Glutamatergic neuron (in vitro differentiated cells): Measurements from ENCODE around the gene RNF208. TPM values are rescaled to one million over a fixed set of nuclear protein-coding genes. Genes with fewer than 3 reads are reported as not detected.

Experiments used
- DNase-seq: peaks from one replicate; pipeline ENCODE4 v3.0.0; 2022
- H3K27ac Mint-ChIP-seq: one replicate; pipeline ENCODE4 v1.8.0; 2020; ENCODE audit warnings: mild to moderate bottlenecking, mixed read lengths, inconsistent platforms; ENCODE audit not compliant: unreplicated experiment
- H3K27me3 Mint-ChIP-seq: one replicate; pipeline ENCODE4 v1.8.0; 2020; ENCODE audit warnings: mild to moderate bottlenecking, moderate library complexity, mixed read lengths, inconsistent platforms; ENCODE audit not compliant: unreplicated experiment
- H3K36me3 Mint-ChIP-seq: one replicate; pipeline ENCODE4 v1.8.0; 2020; ENCODE audit warnings: mild to moderate bottlenecking, mixed read lengths, inconsistent platforms; ENCODE audit not compliant: unreplicated experiment
- H3K4me1 Mint-ChIP-seq: one replicate; pipeline ENCODE4 v1.8.0; 2020; ENCODE audit warnings: mild to moderate bottlenecking, low read depth, mixed read lengths, inconsistent platforms; ENCODE audit not compliant: unreplicated experiment
- H3K4me3 Mint-ChIP-seq: one replicate; pipeline ENCODE4 v1.8.0; 2020; ENCODE audit warnings: mild to moderate bottlenecking, mixed read lengths, inconsistent platforms; ENCODE audit not compliant: unreplicated experiment
- H3K9me3 Mint-ChIP-seq: one replicate; pipeline ENCODE4 v1.8.0; 2020; ENCODE audit warnings: mild to moderate bottlenecking, moderate library complexity, mixed read lengths, inconsistent platforms; ENCODE audit not compliant: unreplicated experiment
- total RNA-seq: library from RNA; stranded (reverse); fragmentation: NEBNext Ultra II Directional; extraction: Animal tissue kit (Norgen Biotek cat#: 25700); gene quantifications from one replicate; pipeline ENCODE4 v1.2.1, GENCODE V29; 2021; ENCODE audit not compliant: unreplicated experiment
- TF ChIP-seq, protein P1 (sequence below): fragments of 200-600 bp; sonication (generic); IDR thresholded peaks from one replicate; pipeline ENCODE4 v1.5.0; 2021; ENCODE audit not compliant: partially characterized antibody, unreplicated experiment

The RNF208 gene
- total RNA-seq, 1 donor from 2014 or later, result 24.8 TPM

DNA sequence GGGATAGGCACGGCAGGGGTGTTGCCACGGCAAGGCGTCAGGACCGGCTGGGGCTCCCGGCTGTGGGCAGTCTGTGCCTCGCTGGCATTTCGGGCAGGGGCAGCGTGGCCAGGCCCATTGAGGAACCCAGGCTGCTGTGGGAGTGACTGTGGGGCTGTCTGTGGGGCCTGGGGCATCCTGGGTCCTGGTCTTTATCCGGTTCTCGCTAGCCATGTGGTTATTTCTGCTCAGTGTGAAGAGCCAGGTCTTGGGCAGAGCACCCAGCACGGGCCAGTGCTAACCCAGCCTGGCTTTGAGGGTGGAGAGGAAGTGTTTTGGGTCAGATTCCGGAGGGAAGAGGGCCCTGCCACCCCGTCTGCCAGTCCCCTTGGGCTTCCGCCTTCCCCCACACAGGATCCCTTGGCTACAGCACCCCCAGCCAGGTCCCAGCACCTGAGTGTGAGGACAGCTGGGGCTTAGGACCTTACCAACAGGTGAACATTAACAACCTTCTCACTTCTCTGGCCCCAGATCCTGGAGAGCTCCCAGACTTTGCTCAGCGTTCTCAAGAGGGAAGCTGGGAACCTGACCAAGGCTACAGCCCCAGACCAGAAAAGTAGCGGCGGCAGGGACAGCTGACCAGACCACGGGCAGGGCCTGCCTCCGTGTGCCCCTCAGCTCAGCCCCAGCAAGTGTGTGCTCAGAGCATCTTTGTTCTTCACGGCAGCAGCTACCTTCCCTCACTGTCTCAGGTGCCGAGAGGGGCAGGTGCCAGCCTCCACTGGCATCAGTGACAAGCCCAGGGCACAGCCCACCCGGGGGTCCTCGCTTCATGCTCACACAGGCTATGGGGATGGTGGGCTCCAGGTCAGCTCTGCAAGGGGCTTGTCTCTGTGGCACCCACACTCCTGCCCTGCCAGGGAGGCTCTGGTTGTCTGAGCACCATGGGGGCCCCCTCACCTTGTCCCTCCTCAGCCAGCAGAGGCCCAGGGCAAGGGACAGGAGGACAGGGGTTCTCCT lies 32.4 kb downstream of the RNF208 start:
- Mint-ChIP-seq H3K4me3 (peak overlapping the region; percentile 96), H3K27ac (peak overlapping the region; percentile 85), H3K9me3 (peaks cover 10% of the 10 kb centered on the region), H3K36me3 (no peaks in the 10 kb centered on the region), H3K4me1 (peaks cover 4% of the 10 kb centered on the region), H3K27me3 (peaks cover 2% of the 10 kb centered on the region)
- DNase-seq, result no peak
- TF ChIP-seq, protein P1, sequence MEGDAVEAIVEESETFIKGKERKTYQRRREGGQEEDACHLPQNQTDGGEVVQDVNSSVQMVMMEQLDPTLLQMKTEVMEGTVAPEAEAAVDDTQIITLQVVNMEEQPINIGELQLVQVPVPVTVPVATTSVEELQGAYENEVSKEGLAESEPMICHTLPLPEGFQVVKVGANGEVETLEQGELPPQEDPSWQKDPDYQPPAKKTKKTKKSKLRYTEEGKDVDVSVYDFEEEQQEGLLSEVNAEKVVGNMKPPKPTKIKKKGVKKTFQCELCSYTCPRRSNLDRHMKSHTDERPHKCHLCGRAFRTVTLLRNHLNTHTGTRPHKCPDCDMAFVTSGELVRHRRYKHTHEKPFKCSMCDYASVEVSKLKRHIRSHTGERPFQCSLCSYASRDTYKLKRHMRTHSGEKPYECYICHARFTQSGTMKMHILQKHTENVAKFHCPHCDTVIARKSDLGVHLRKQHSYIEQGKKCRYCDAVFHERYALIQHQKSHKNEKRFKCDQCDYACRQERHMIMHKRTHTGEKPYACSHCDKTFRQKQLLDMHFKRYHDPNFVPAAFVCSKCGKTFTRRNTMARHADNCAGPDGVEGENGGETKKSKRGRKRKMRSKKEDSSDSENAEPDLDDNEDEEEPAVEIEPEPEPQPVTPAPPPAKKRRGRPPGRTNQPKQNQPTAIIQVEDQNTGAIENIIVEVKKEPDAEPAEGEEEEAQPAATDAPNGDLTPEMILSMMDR, result no peak

DNA sequence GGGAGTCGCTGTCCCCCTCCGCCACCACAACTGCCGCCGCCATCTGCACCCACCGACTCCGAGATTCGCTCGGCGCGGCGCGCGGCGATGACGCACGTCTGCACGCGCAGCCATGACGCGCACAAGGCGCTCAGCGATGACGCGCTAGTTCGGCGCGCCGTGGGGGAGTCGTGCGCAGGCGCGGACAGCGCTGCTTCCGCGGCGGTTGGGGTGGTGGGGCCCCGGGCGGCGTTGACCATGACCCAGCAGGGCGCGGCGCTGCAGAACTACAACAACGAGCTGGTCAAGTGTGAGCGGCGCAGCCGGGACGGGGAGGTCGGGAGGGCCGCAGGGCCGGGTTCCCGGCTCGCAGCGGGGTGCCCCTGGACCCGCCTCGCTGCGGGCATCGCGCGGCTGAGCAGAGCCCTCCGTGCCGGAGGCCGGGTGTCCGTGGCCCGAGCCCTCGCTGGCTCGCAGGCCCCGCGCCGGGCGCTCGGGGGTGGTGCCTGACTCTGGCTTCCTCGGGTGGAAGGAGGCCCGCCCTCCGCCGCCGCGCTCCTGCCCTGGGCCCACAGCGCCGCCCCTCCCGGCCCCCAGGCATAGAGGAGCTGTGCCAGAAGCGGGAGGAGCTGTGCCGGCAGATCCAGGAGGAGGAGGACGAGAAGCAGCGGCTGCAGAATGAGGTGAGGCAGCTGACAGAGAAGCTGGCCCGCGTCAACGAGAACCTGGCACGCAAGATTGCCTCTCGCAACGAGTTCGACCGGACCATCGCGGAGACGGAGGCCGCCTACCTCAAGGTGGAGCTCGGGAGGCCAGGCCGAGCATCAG lies 33.3 kb downstream of the RNF208 start, which contains the start of the genes ANAPC2 and SSNA1:
Gene ANAPC2 (minus strand): TSS at position 71 of the 807 bp plus-strand sequence. CDS start 28 bp downstream, at position 43.
Gene SSNA1 (plus strand): TSS at position 187 of the 807 bp plus-strand sequence. CDS start 51 bp downstream, at position 238.
- no peaks in the 10 kb centered on the region for H3K36me3 Mint-ChIP-seq
- H3K27me3 Mint-ChIP-seq, result peaks cover 2% of the 10 kb centered on the region
- peak within 1 kb of the TSS; percentile 96 for H3K4me3 Mint-ChIP-seq
- H3K4me1 Mint-ChIP-seq, result peaks cover 4% of the 10 kb centered on the region
- DNase-seq, result peak; percentile 96
- peaks cover 10% of the 10 kb centered on the region for H3K9me3 Mint-ChIP-seq
- TF ChIP-seq, protein P1, result no peak
- H3K27ac Mint-ChIP-seq, result peak within 1 kb of the TSS; percentile 85

DNA sequence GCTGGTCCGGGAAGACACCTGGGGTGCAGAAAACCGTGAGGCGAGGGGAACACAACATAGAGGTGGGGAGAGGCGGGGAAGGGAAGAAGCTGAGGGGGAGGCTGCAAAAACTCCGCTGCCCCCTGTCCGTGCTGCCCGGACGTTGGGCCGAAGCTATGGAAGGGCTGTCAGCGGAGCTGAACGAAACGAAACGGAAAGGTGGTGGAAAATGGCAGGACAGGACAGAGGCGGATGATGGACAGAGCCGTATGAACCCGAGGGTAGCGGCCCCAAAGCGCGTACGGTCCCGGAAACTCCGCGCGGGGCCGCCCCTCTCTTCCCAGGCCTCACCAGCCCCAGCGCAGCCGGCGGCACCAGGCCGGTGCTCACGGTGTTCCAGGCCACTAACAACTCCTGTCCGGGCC lies 34.0 kb downstream of the RNF208 start:
- TF ChIP-seq, protein P1, result no peak
- H3K9me3 Mint-ChIP-seq, result peaks cover 10% of the 10 kb centered on the region
- H3K4me1 Mint-ChIP-seq, result peaks cover 4% of the 10 kb centered on the region
- H3K4me3 Mint-ChIP-seq, result peak overlapping the region; percentile 92
- no peaks in the 10 kb centered on the region for H3K36me3 Mint-ChIP-seq
- H3K27me3 Mint-ChIP-seq, result peaks cover 2% of the 10 kb centered on the region
- DNase-seq, result no peak
- H3K27ac Mint-ChIP-seq, result peak overlapping the region; percentile 12

DNA sequence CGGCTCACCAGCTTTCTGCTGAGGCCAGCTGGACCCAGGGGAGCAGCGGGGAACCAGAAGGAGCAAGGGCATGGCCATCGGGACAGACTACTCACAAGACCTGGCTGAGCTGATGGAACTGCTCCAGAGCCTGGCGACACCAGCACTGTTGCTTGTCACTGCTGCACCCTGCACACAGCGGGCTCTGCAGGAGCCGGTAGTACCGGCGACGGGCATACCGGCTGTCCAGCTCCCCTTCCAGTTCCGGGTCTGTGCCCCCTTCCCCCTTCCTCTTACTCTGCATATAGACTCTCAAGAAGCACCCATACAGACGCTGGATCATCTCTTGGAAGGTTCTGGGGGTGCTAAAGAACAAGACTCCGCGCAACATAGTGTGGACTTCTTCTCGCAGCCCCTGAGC lies 34.7 kb downstream of the RNF208 start:
- Mint-ChIP-seq H3K27ac (peak overlapping the region; percentile 43), H3K27me3 (peaks cover 2% of the 10 kb centered on the region), H3K4me3 (peak overlapping the region; percentile 92), H3K4me1 (peaks cover 4% of the 10 kb centered on the region), H3K36me3 (no peaks in the 10 kb centered on the region), H3K9me3 (peaks cover 10% of the 10 kb centered on the region)
- TF ChIP-seq, protein P1, result no peak
- no peak for DNase-seq
